GM18498 (cell line): ENCODE results near the gene CARHSP1.
"Not testable (repeated sequence)": the region's sequence is repeated elsewhere in the genome, so short reads cannot be mapped to it uniquely, and the experiment has no call there.

Experiments
- ATAC-seq: cut with Tn5 transposase; IDR thresholded peaks from one replicate; pipeline ENCODE4 v1.9.1; 2021; ENCODE audit warnings: mild to moderate bottlenecking, moderate library complexity; ENCODE audit not compliant: unreplicated experiment

CARHSP1 gene

GRCh38 chr16:8868416-8869211 lies at the start of gene CARHSP1:
Gene CARHSP1 (minus strand): TSS chr16:8869006. CDS start chr16:8859328, 9,678 bp downstream.
- ATAC-seq: peak; percentile 74

DNA sequence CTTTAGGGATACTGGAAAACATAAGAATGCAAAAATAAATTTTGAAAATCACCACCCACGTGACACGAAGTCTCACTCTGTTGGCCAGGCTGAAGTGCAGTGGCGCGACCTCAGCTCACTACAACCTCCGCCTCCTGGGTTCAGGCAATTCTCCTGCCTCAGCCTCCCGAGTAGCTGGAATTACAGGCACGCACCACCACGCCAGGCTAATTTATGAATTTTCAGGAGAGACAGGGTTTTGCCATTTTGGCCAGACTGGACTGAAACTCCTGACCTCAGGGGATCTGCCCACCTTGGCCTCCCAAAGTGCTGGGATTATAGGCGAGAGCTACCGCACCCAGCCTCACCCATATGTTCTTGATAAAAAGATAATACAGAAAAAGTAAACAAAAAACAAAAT lies 48.5 kb upstream of the CARHSP1 start:
- ATAC-seq: not testable (repeated sequence)

DNA sequence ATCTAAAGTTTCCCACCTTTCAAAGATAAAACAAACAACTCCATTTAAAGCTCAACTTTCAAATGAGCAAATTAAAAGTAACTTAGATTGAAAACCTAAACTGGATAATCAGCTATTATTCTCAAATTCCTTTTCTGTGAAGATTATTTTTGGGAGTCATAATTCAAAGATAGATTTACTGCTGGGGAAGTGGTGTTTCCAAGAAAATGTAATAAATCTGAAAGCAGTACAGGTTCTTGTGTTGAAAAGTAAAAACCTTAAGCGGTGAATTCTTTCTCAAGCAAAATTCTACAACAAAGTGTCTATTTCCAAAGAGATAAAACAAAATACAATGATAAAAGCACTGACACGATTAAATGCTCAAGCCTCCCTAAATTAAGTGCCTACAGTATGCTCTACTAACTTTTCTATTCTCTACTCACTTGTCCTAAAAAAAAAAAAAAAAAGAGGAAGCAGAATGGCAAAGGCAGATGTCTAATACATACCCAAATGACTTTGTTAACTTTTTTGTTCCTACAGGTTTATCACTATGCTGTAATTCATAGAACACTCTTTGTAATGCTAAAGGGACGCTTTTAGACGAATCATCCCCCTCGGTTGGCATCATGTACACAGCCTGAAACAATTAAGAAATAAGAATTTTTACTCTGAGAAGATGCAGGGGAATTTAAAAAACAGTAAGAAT lies 47.9 kb upstream of the CARHSP1 start:
- no peak for ATAC-seq

- no peak for ATAC-seq
These were observed 47.0 kb upstream of the CARHSP1 start for GRCh38 chr16:8915722-8916301.

DNA sequence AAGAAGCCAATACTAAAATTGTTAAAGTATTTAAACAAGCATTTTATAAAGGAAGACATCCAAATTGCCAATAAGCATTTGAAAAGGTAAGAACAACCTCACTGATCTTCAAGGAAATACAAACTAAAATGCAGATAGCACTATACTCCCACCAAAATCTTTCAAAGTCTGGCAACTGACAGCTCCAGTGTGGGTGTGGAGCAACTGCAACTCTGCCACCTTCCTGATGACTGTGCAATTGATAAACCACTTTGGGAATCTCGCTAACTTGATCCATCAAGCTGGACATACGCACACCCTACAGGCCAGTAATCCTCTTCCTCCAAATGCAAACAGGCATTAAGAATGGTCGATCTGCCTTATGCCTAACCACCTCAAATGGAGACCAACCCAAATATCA lies 45.3 kb upstream of the CARHSP1 start:
- ATAC-seq: no peak

GRCh38 chr16:8912793-8913192 lies 44.0 kb upstream of the CARHSP1 start:
- no peak for ATAC-seq

GRCh38 chr16:8910811-8911210 lies 42.0 kb upstream of the CARHSP1 start:
- ATAC-seq: no peak

- no peak for ATAC-seq
These were observed 40.1 kb upstream of the CARHSP1 start for GRCh38 chr16:8908810-8909468.

DNA sequence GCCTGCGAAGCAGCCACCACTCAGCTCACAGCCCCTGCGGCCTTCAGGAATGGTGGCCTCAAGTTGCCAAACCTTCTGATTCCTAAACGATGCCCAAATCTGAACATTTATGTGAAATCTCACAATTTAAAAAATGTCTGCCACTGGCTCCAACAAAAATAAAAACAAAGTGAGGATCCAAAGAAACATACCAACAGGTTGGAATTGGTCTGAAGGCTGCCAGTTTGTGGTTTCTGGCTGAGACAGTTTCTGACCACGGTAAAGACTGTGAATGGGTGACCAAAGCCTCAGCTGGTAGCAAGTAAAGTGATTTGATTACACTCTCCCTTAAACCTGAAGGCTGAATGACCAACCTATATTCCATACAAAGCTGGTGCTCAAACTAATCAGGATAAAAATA lies 38.3 kb upstream of the CARHSP1 start:
- no peak for ATAC-seq

- ATAC-seq: no peak
These were observed 37.2 kb upstream of the CARHSP1 start for GRCh38 chr16:8905795-8906591.

DNA sequence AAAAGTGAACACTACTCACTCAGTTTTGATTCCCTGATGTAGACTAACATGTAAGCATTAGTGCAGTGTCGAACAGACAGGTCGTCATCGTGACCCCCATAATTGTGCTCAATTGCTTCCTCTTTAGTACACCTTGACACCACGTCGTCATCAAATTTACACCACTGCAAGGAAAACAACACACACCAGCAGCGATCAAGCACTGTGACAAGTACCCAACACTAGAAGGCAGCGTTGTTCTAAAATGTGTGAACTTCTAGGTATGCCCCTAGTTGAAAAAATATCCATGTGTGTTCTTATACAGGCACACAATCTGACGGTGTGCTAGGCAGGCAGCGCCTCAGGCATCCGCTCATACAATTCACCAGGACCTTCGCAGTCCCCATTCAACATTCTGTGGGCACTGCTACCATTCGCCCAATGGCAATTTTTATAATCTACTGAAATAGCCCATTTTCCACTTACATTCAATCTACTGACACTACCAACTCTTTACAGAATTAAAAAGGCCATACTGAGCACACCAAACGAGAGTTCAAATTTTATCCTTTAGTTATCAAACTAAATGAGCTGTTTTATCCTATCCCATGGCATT lies 36.5 kb upstream of the CARHSP1 start:
- ATAC-seq: no peak

DNA sequence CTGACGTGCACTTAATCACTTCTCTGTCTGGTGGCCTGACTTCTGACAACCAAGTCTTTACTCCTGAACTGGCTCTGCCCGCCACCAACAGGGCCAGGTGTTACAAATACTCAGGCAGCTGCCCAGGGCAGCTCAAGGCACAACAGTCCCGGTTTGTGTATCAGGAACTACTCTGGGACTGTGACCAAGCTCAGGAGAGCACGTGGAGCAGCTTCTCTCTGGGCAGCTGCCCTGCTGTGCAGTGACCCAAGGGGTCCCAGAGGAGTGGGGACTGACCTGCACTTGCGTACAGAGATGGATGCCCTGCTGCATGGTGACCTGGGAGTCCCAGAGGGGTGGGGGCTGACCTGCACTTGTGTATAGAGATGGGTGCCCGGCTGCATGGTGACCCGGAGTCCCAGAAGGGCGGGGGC lies 35.2 kb upstream of the CARHSP1 start:
- no peak for ATAC-seq

DNA sequence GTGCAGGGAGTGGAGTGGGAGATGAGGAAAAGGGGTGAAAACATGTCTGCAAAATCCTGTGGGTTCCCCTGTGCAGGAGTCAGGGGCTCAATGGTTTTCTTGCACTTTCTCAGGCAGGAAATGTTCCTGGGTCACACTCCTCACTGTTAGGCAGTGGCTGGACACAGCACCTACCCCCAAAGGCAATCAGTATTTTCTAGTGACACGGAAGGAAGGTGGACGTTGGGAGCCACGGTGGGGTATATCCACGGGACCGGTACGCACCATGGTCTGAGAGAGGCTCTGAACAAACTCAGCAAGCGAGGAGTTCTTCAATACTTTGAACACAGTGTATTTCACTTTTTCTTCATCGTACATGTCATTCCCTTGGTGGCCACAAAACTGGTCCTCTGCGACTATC lies 34.2 kb upstream of the CARHSP1 start:
- no peak for ATAC-seq

GRCh38 chr16:8901320-8901861 lies 32.6 kb upstream of the CARHSP1 start:
- ATAC-seq: no peak

DNA sequence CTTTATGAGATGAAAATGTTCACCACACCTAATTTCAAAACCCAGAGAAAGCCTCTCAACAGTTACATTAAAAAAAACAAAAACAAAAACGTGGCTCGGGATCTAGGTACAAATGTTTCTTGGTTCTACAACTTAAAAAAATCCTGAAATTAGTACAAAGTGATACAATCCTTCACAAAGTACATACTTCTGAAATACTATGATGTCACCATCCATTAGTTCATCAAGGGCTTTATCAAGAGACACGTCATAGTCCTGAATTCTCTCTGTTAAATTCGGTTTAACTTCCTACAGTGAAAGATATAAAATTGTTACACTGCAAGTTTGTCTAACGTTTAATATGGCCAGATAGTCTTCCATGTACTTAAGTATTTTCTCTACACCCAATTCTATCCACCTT lies 31.5 kb upstream of the CARHSP1 start:
- ATAC-seq: no peak

GRCh38 chr16:8899709-8900317 lies 31.0 kb upstream of the CARHSP1 start:
- peak; percentile 42 for ATAC-seq

DNA sequence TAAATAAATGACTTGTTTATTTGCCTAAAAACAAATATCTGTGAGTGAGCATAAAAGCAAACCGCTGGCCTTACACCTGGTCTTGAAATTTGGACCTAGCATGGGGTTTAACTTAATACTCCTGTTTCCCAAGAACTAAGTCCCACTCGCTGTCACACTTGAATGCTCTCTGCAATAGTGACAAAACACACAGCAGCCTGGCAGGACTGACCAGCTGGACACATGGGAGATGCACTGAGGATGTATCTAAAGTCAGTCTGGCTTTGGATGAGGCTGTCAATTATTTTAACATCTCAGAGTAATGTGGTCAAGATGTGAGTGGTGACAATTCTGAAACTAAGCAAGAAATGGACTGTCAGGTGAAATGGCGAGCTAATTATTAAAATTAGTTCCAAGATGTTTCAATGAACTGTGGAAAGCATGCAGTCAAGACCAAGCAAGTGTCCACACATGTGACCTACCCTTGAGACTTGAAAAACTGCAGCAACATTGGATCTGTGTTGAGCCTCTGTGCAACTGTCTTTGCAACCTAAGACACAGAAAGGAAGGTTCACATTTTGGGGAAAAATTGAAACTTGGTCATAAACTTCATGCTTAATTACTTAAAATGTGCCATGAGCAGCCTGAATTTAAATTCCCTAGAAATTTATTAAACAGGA lies 30.0 kb upstream of the CARHSP1 start:
- no peak for ATAC-seq

GRCh38 chr16:8894736-8895334 lies 26.0 kb upstream of the CARHSP1 start:
- no peak for ATAC-seq
